Activated naive CD8-positive, alpha-beta T cell (primary cell): ENCODE measurements around the gene KIRREL3.

Experiments
- H3K27ac Mint-ChIP-seq: one replicate; pipeline ENCODE4 v1.8.0; 2021; ENCODE audit warnings: mixed read lengths
- H3K27me3 Mint-ChIP-seq: one replicate; pipeline ENCODE4 v1.8.0; 2021; ENCODE audit warnings: mixed read lengths
- H3K36me3 Mint-ChIP-seq: one replicate; pipeline ENCODE4 v1.8.0; 2021; ENCODE audit warnings: mixed read lengths
- H3K4me1 Mint-ChIP-seq: one replicate; pipeline ENCODE4 v1.8.0; 2021; ENCODE audit warnings: low read depth, mixed read lengths
- H3K4me3 Mint-ChIP-seq: one replicate; pipeline ENCODE4 v1.8.0; 2021; ENCODE audit warnings: mild to moderate bottlenecking, mixed read lengths
- H3K9me3 Mint-ChIP-seq: one replicate; pipeline ENCODE4 v1.8.0; 2021; ENCODE audit warnings: low read depth, mixed read lengths

The KIRREL3 gene

DNA sequence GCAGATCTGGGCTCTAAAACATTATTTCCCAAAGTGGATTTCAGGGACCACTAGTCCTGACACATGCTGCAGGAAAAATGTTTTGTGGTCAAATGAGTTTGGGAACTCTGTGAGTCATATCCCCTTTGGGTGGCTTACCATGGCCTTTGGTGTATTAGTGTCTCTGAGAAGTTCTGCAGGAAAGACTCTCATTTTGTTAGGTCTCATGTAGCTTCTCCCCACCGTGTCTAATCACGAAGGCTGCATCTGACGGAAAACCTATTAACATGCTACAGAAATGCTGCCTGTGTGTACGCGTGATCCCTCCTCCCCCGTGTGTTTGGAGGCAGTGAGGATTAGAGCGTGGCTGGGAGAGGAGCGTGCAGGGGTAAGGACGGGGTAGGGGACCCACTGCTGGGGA is 453.4 kb downstream of the KIRREL3 start:
- Mint-ChIP-seq H3K9me3 (no peaks in the 10 kb centered on the region), H3K27me3 (peaks cover 10% of the 10 kb centered on the region), H3K27ac (no peak overlapping the region), H3K4me3 (no peak overlapping the region), H3K36me3 (no peaks in the 10 kb centered on the region), H3K4me1 (no peaks in the 10 kb centered on the region)

DNA sequence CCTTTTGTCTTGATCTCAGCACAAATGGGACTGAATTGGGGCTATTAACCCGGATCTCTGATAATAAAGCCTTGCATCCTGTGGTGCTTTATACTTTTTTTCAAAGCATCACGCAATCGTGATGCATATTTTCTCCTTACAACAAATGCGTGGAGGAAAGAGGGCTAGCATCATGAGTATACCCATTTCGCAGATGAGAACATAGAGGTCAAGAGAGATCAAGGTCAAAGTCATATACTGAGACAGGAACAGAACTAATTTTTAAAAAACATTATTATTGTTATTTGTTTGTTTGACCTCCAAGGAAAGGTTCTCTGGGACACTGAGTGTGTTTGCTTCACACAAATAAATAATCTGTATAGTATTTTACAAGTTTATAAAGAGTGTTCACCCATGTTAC is 453.9 kb downstream of the KIRREL3 start:
- Mint-ChIP-seq H3K27ac (no peak overlapping the region), H3K9me3 (no peaks in the 10 kb centered on the region), H3K4me1 (no peaks in the 10 kb centered on the region), H3K4me3 (no peak overlapping the region), H3K27me3 (peaks cover 10% of the 10 kb centered on the region), H3K36me3 (no peaks in the 10 kb centered on the region)

DNA sequence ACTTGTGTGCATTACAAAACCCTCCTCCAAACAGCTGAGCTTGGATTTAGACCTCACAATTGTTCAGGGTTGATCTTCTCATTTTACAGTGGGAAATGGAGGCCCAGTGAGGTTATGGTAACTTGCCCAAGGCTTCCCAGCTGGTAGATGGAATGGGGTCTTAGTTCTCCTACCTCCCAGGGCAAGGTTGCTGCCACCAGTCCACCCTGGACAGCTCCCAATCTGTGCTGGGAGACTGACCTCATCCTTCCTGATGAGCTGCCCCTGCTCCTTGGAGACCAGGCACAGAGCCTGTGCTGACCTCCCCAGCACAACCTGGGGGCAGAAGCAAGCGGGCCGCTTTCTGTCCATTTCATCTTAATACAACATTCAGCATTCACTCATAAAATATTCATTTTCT is 454.4 kb downstream of the KIRREL3 start:
- Mint-ChIP-seq H3K9me3 (no peaks in the 10 kb centered on the region), H3K36me3 (no peaks in the 10 kb centered on the region), H3K27ac (no peak overlapping the region), H3K4me1 (no peaks in the 10 kb centered on the region), H3K27me3 (peaks cover 10% of the 10 kb centered on the region), H3K4me3 (no peak overlapping the region)

DNA sequence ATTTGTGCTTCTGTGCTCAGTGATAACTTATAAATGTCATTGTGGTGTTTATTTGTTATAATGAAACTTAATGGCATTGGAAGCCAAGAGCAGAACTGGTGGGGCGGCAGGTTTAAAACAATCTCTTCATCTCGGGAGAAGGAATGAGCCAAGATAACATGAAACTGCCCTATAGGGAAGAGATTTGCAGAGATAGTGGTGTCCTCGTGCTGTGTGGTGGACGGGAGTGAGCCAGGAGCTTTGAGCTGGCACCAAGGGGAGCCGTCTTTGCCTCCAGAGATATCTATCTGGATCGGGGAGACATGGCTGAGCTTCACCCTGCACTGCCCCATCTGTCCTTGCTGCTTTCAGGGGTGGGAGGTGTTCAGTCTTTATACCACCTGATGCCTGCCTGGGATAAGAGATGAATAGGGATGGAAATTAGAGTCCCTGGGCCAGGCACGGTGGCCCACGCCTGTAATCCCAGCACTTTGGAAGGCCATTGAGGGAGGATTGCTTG is 455.5 kb downstream of the KIRREL3 start:
- no peaks in the 10 kb centered on the region for H3K4me1 Mint-ChIP-seq

DNA sequence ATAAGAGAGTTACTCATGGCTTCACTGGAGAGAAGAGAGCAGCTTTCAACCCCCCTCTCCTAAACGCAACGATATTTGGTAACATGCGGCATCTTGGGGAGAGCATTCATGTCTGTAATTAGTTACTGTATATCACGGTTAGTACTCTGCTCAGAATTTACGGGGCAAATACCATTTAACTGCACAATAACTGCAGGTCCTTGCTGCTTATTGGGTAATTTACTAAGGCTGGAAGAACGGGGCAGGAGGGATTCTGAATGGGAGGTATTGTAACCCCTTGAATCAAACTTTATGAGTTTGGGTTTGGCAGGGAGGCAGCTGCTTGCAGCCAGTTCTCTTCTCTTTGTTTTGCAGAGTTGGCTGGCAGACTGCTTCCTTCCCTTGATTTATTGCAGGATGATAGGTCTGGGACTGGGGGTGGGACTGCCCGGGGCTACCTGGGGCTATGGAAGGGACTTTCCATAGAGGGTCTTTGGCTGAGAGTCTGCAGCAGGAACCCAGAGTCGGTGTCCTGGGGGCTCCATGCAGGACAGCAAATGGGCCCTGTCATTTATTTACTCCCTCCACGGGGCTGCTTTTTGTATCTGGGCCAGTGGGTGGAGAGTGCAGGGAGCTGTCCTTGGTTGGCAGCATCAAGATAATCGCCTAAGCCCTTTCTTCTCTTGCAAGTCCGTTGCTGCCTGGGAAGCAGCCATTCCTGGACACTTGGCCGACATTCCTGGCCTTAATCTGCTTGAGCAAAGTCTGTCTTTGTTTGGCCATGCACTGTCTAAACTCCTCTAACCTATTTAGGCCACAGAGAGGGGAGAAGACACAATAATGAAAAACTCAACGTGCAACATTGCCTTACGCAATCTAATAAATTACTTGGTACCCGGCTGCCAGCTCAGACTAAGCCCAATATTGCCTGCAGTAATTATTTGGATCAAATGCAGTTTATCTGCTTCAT is 456.2 kb downstream of the KIRREL3 start:
- H3K9me3 Mint-ChIP-seq = no peaks in the 10 kb centered on the region
- H3K36me3 Mint-ChIP-seq = no peaks in the 10 kb centered on the region
- no peaks in the 10 kb centered on the region for H3K4me1 Mint-ChIP-seq
- H3K27ac Mint-ChIP-seq = no peak overlapping the region
- no peak overlapping the region for H3K4me3 Mint-ChIP-seq
- H3K27me3 Mint-ChIP-seq = peaks cover 10% of the 10 kb centered on the region

More for the DNA sequence above, 455.5 kb downstream of the KIRREL3 start:
- no peak overlapping the region for H3K27ac Mint-ChIP-seq
- H3K36me3 Mint-ChIP-seq = no peaks in the 10 kb centered on the region
- no peaks in the 10 kb centered on the region for H3K9me3 Mint-ChIP-seq
- no peak overlapping the region for H3K4me3 Mint-ChIP-seq
- H3K27me3 Mint-ChIP-seq = peaks cover 10% of the 10 kb centered on the region

DNA sequence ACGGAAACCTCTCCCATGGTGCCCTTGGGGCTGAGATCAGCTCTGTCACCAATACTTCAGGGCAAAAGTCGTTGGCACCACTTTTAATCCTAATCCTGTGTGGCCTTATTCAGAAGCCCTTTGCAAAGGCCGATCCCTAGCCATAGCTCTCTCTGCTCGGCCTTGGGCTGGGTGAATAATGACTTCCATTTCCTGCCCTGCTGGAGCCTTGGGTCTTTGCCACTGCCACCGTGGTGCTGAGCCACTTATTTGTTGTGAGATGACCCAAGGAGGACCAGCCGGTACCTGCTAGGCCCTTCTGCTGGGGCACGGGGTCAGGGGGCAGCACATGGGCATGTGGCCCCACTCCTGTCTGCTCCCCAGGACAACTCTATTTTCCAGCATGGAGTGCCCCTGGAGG is 456.9 kb downstream of the KIRREL3 start:
- H3K4me1 Mint-ChIP-seq = no peaks in the 10 kb centered on the region
- no peak overlapping the region for H3K27ac Mint-ChIP-seq
- no peaks in the 10 kb centered on the region for H3K36me3 Mint-ChIP-seq
- H3K4me3 Mint-ChIP-seq = no peak overlapping the region
- no peaks in the 10 kb centered on the region for H3K9me3 Mint-ChIP-seq
- H3K27me3 Mint-ChIP-seq = peaks cover 10% of the 10 kb centered on the region

DNA sequence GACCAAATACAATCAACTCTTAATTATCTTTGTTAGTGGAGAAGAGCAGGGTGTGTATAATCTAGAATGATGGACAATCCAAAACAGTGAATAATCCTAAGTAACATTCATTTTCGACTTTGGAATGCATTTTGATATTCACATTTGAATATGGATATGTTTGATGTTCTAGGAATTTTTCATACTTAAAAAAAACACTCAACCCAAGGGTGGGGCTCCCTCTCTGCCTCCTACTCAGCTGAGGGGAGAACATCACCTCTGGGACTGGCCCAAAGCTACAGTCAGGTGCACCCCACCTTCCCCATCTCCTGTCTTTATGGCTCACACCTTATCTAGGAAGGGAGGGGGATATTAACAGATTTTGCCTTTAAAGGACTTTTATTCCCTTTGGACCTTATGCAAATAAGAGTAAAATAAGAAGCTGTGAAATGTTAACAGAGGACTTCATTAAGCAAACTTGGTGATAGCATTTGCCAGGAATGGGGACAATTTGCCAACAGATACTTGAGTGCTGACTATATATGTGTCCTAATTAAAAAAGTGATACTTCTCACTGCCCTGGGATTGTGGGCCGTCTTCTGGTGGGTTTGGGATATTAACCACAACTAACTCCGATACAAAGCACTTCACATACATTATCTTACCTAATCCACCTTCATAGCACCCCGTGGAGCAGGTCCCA is 458.1 kb downstream of the KIRREL3 start:
- Mint-ChIP-seq H3K9me3 (no peaks in the 10 kb centered on the region), H3K4me1 (no peaks in the 10 kb centered on the region), H3K27me3 (peaks cover 11% of the 10 kb centered on the region), H3K27ac (no peak overlapping the region), H3K36me3 (no peaks in the 10 kb centered on the region), H3K4me3 (no peak overlapping the region)

DNA sequence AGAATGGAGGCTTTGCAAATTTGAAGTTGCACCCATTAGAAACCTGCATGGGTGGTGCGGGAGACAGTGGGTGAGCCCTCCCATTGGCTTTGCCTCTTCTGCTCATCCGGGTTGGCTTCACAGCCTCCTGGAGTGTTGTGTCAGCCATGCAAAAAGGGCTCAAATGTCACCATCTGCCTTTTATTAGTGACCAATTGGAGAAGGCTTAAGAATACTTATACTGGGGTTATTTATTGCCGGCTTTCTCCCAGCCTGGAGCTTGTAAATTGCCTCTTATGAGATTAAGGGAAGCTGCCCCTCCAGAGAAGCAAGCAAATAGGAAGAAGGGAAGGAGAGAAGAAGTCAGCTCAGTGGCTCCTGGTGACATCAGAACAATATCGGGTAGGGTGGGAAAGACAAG is 462.5 kb downstream of the KIRREL3 start:
- Mint-ChIP-seq H3K27ac (no peak overlapping the region), H3K9me3 (no peaks in the 10 kb centered on the region), H3K36me3 (no peaks in the 10 kb centered on the region), H3K4me3 (no peak overlapping the region), H3K27me3 (peaks cover 4% of the 10 kb centered on the region), H3K4me1 (no peaks in the 10 kb centered on the region)

DNA sequence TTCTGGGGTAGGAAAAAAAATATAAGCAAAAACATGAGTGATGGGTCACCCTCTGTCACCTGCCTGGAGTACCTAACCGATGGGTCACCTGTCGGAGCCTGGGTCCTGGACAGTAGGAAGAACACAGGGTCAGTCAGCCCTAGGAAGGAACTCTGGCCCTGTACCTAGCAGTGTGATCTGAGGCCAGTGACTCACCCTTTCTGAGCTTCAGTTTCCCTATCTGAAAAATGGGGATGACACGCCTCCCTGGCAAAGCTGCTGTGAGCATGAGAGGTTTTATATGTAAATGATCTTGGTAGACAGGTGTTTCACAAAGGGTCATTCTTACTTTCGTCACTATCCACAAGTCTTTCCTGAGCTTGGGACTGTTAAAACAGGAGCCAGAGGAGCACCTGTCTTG is 463.1 kb downstream of the KIRREL3 start:
- no peak overlapping the region for H3K4me3 Mint-ChIP-seq
- H3K9me3 Mint-ChIP-seq = no peaks in the 10 kb centered on the region
- no peak overlapping the region for H3K27ac Mint-ChIP-seq
- H3K27me3 Mint-ChIP-seq = peaks cover 4% of the 10 kb centered on the region
- no peaks in the 10 kb centered on the region for H3K4me1 Mint-ChIP-seq
- H3K36me3 Mint-ChIP-seq = no peaks in the 10 kb centered on the region

DNA sequence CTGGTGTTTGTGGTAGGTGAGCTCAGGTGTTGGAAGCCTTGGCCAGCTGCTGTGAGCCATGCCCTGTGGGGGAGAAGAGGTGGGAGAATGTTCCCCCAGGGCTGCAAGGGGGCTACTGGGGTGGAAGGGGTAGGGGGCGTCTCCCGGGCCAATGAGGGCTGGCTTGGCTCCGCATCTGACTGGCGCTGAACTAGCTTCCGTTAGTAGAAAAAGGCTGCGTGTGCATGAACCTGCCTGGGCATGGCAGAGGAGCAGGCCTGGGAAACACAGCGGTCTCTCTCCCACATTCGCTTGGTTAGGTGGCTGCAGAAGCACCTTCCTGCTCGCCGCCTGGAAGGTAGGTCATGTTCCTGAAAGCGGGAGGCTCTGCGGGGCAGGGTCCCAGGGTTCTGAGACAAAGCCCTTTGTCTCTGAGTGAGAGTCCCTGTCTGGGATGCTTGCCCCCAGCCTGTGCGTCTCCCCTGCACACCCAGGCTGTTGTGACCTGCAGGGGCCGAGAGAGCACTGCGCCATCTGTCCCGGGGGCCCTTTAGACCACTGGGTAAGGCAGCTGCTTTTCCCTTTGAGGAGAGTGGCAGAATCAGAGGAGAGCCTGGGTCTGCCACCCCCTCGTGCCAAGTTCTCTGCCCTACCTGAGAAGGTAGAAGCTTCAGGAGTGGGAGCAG is 466.3 kb downstream of the KIRREL3 start:
- no peaks in the 10 kb centered on the region for H3K4me1 Mint-ChIP-seq
- H3K9me3 Mint-ChIP-seq = no peaks in the 10 kb centered on the region
- H3K27me3 Mint-ChIP-seq = peaks cover 4% of the 10 kb centered on the region
- no peak overlapping the region for H3K4me3 Mint-ChIP-seq
- no peaks in the 10 kb centered on the region for H3K36me3 Mint-ChIP-seq
- H3K27ac Mint-ChIP-seq = no peak overlapping the region

DNA sequence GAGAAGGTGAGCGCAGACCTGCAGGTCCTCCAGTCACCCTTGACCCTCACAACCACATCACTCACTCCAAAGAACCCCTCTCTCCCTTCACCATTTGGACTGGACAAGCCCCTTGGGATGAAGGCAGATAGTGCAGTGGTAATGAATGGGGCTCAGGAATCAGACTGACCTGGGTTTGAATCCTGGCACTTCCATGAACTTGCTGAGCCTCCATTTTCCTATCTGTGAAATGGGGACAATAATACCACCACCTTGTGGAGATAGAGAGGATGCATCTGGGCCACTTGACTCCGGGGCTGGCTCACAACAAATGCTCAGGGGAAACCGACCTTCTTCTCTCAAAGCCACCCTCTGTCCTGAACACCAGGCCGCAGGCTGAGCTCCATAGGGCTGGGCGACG is 467.0 kb downstream of the KIRREL3 start:
- Mint-ChIP-seq H3K36me3 (no peaks in the 10 kb centered on the region), H3K9me3 (no peaks in the 10 kb centered on the region), H3K4me1 (no peaks in the 10 kb centered on the region), H3K27ac (no peak overlapping the region), H3K4me3 (no peak overlapping the region), H3K27me3 (peaks cover 4% of the 10 kb centered on the region)

DNA sequence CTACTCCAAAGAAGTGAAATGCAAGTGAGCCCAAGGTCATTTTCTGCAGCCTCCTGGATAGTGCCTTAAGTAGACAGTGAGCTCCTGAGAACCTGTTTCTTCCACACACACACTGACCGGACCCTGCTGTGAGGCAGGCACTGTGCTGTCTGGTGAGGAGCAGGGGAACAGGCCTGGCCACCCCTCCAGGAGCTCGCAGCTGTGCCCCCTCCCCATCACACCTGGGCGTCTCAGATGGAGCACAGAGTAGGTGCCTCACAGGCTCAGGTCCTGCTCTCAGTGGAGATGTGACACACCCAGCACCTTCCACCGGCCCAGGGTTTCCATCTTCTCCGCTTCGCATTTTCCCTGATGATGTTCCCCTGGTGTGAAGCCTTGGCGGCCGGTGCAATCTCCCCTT is 470.2 kb downstream of the KIRREL3 start:
- no peak overlapping the region for H3K27ac Mint-ChIP-seq
- H3K9me3 Mint-ChIP-seq = no peaks in the 10 kb centered on the region
- H3K4me3 Mint-ChIP-seq = no peak overlapping the region
- peaks cover 3% of the 10 kb centered on the region for H3K27me3 Mint-ChIP-seq
- H3K4me1 Mint-ChIP-seq = no peaks in the 10 kb centered on the region
- H3K36me3 Mint-ChIP-seq = no peaks in the 10 kb centered on the region

DNA sequence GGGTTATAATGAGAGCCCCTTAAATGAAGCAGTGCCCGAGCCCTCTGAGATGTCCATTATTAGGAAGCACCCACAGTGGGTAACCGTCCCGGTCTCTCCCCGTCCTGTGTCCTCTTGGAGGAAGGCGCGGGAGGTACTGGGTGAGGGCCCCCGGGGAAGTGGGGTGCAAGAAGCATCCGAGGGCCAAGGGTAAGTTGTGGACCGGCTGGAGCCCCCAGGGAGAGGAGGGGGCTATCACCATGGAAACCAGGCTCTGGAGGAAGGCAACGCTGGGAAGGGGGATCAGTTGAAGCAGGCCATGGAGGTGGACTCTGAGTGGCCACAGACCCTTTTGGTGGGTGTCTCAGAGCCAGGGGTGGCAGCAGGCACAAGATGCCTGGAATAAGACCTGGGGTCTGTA is 471.5 kb downstream of the KIRREL3 start:
- H3K36me3 Mint-ChIP-seq = no peaks in the 10 kb centered on the region
- H3K27ac Mint-ChIP-seq = no peak overlapping the region
- H3K4me1 Mint-ChIP-seq = no peaks in the 10 kb centered on the region
- H3K9me3 Mint-ChIP-seq = no peaks in the 10 kb centered on the region
- no peak overlapping the region for H3K4me3 Mint-ChIP-seq
- H3K27me3 Mint-ChIP-seq = peaks cover 3% of the 10 kb centered on the region

DNA sequence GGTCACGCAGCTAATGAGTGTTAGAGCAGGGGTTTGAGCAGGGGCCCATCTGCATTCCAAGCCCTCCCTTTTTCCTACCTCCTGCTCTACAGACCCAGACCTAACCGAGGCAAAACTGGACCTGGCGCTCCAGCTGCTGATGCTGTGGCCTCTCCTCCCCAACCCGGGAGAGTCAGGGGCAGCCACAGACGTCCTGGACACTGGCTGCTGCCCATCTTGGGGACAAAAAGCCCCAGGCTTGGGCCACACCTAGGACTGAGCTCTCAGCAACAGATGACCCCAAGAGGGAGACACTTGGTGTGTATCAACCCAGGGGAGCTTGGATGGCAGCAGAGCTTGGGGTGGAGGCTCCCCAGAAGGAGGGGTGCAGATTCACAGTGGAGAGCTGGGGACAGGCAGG is 472.5 kb downstream of the KIRREL3 start:
- H3K9me3 Mint-ChIP-seq = no peaks in the 10 kb centered on the region
- no peaks in the 10 kb centered on the region for H3K27me3 Mint-ChIP-seq
- no peaks in the 10 kb centered on the region for H3K4me1 Mint-ChIP-seq
- H3K27ac Mint-ChIP-seq = no peak overlapping the region
- H3K36me3 Mint-ChIP-seq = no peaks in the 10 kb centered on the region
- H3K4me3 Mint-ChIP-seq = no peak overlapping the region

DNA sequence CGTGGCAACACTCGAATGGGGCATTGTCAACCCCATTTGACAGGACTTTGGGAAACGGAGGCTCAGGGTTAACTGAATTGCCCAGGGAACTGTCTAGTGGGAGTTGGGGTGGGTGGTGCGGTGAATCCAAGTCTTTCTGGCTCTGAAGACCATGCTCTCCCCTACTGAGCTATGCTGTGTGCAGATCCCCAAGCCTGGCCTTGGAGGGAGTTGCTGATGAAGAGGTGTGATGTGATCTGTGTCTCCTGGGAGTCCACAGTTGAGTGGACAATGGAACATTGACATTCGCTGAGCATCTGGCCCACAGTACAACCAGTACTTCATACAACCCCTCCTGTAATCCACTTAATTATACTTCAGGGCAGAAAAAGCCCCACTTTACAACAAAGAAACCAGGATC is 472.9 kb downstream of the KIRREL3 start:
- Mint-ChIP-seq H3K4me1 (no peaks in the 10 kb centered on the region), H3K27ac (no peak overlapping the region), H3K36me3 (no peaks in the 10 kb centered on the region), H3K9me3 (no peaks in the 10 kb centered on the region), H3K27me3 (no peaks in the 10 kb centered on the region), H3K4me3 (no peak overlapping the region)
